ENCODE results near the gene TMEM79.
A peak's percentile ranks its signal among the peaks of the same experiment; 100 is the strongest.

The TMEM79 gene

DNA sequence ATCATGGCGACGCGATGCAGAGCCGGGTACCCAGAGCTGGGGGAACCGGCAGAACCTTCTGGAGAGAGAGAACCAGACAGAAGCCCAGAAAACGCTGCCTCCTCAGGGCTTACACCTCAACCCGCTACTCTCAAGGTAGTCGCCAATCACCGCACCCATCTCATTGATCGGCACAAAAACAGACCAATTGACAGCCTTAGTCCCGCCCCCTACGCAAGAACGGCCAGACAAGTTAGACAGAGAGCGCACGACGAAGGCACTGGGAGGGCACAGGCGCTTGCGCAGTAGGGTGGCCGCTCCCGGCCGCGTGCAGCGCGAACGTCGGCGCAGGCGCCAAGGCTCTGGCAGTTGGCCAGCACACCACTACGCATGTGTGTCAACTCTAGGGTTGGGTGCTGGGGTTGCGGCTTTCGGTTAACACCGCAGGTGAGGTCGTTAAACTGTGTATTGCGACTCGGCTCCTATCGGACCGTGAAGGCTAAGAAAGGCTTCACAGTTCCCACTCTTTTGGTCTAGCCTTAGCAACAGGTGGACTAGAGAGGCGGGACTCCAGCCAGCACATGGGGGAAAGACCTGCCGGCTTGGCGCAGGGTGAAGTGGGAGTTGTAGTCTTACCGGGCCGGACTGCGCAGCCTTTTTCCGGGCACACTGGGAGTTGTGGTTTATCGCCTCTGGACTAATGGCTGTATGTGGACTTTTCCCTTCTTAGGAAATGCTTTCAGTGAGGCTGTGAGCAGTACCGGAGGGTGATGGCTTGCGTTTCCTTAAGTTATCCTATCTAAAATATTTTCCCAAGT is 54.3 kb downstream of the TMEM79 start, which contains the start of the genes CCT3 and TSACC:
Gene CCT3 (minus strand): TSS at position 113 of the 797 bp plus-strand sequence. CDS start 108 bp downstream, at position 5.
Gene TSACC (plus strand): TSS at position 347 of the 797 bp plus-strand sequence. CDS start 1,232 bp downstream, outside the sequence.
- H3K79me1 ChIP-seq (ENCODE audit: low read length) = peaks cover 5% of the 10 kb centered on the region
- H2AFZ ChIP-seq (ENCODE audit: insufficient read depth, low read length, poor library complexity) = peak within 1 kb of the TSS; percentile 81
- no CpG with 5 or more reads among the region's 47 CpGs for WGBS (ENCODE audit: extremely low coverage, insufficient coverage, insufficient read length)
- H3K9me3 ChIP-seq (ENCODE audit: insufficient read depth, low read depth, low read length) = no peaks in the 10 kb centered on the region
- H3K4ac ChIP-seq (ENCODE audit: low read depth, low read length) = peak within 1 kb of the TSS; percentile 97
- peaks cover 3 to 4% of the 10 kb centered on the region in 2 experiments for H3K4me1 ChIP-seq (ENCODE audit: control insufficient read depth in 1 of 2, insufficient read depth in 2 of 2, low read length in 2 of 2)
- no peak within 1 kb of the TSS for H3K23ac ChIP-seq (ENCODE audit: low read length)
- peak within 1 kb of the TSS; percentile 92 for H3K4me3 ChIP-seq (ENCODE audit: low read depth, low read length)
- H3K18ac ChIP-seq (ENCODE audit: low read length) = peak within 1 kb of the TSS; percentile 78
- H2BK120ac ChIP-seq (ENCODE audit: insufficient read depth, low read length, poor library complexity) = peak within 1 kb of the TSS; percentile 67
- peak within 1 kb of the TSS; percentile 88 for H3K4me2 ChIP-seq (ENCODE audit: low read length)
- H2BK5ac ChIP-seq (ENCODE audit: low read depth, low read length, poor library complexity) = no peak within 1 kb of the TSS
- H3K14ac ChIP-seq (ENCODE audit: low read length) = peak within 1 kb of the TSS; percentile 83
- H4K8ac ChIP-seq (ENCODE audit: low read depth, low read length) = peak within 1 kb of the TSS; percentile 91
- peak within 1 kb of the TSS; percentile 75 for H4K91ac ChIP-seq (ENCODE audit: low read depth, low read length)
- peak; percentile 99 to 100 for DNase-seq
- no peak within 1 kb of the TSS for H2BK12ac ChIP-seq (ENCODE audit: low read length)
- H3K27ac ChIP-seq (ENCODE audit: low read depth, low read length) = peak within 1 kb of the TSS; percentile 59
- H3K27me3 ChIP-seq (ENCODE audit: insufficient read depth, low read length) = no peaks in the 10 kb centered on the region
- H2AK5ac ChIP-seq (ENCODE audit: low read length) = no peak within 1 kb of the TSS
- H3K36me3 ChIP-seq (ENCODE audit: control insufficient read depth in 1 of 2, insufficient read depth in 2 of 2, low read length in 2 of 2) = peaks cover 5 to 14% of the 10 kb centered on the region in 2 experiments
- H3K9ac ChIP-seq (ENCODE audit: low read length) = peak within 1 kb of the TSS; percentile 96
- peaks cover 9% of the 10 kb centered on the region for H3K79me2 ChIP-seq (ENCODE audit: control insufficient read depth, insufficient read depth, low read length, poor library complexity)
- peak within 1 kb of the TSS; percentile 90 for H4K12ac ChIP-seq (ENCODE audit: low read depth, low read length)
